Prostate gland (tissue), 2 donors: Measurements from ENCODE around the gene GATAD2B. TPM values are rescaled to one million over a fixed set of nuclear protein-coding genes. Genes with fewer than 3 reads are reported as not detected.

Source experiments
- DNase-seq: peaks from one replicate; pipeline ENCODE4 v3.0.0-alpha.2; 2019; ENCODE audit warnings: low spot score
- H3K27ac ChIP-seq, 2 donors: fragments of 200-600 bp; sonication (generic); 2 replicates each; pipeline ENCODE4 v1.5.1; 2017 to 2019
- H3K27me3 ChIP-seq: fragments of 200-600 bp; sonication (generic); replicated peaks from 2 replicates; pipeline ENCODE4 v1.5.1; 2019; ENCODE audit not compliant: insufficient read depth
- H3K36me3 ChIP-seq, 2 donors: fragments of 200-600 bp; sonication (generic); 1 replicate in 1 of 2; 2 replicates in 1 of 2; pipeline versions ENCODE4 v1.5.1 to v1.8.1; 2017 to 2019
- H3K4me1 ChIP-seq: fragments of 200-600 bp; sonication (generic); replicated peaks from 2 replicates; pipeline ENCODE4 v1.5.1; 2019
- H3K4me3 ChIP-seq, 2 donors: fragments of 200-600 bp; sonication (generic); 2 replicates each; pipeline ENCODE4 v1.5.1; 2017 to 2019
- H3K9me3 ChIP-seq: fragments of 200-600 bp; sonication (generic); 2 replicates; pipeline ENCODE4 v1.5.1; 2017
- POLR2A ChIP-seq: fragments of 450-650 bp; IDR thresholded peaks from one replicate; pipeline ENCODE4 v1.6.1; 2016; ENCODE audit warnings: antibody characterized with exemption, mild to moderate bottlenecking
- POLR2AphosphoS5 ChIP-seq: sonication (generic); formaldehyde crosslinking; IDR thresholded peaks from one replicate; pipeline ENCODE4 v1.6.1; 2017; ENCODE audit warnings: antibody characterized with exemption
- WGBS: methylation state at CpG from one replicate; pipeline ENCODE4 v1.1.5; 2018; 5-methylcytosine and 5-hydroxymethylcytosine counted together
- intact Hi-C: fragments of 100-400 bp; cut with DNase I; formaldehyde crosslinking; loops from one replicate; pipeline ENCODE4 v1.14.2; 2022
- total RNA-seq, 2 donors: library from RNA; depleted of rRNA; stranded (reverse); fragments of >200 nt; gene quantifications; one replicate each; pipeline ENCODE4 v1.1.0, GENCODE V29; 2016
- TF ChIP-seq, protein P1 (sequence below), 4 experiments: fragments of 200-600 bp in 2 of 4; fragments of 450-650 bp in 2 of 4; sonication (generic) in 2 of 4; IDR thresholded peaks; 1 replicate in 3 of 4; 2 replicates in 1 of 4; pipeline ENCODE4 v1.5.1; 2016 to 2019; ENCODE audit warnings: antibody characterized with exemption in 4 of 4, mild to moderate bottlenecking in 2 of 4, moderate library complexity in 2 of 4

Gene GATAD2B
- total RNA-seq, 2 donors from 2014 or later, result 24.5 to 29.7 TPM

DNA sequence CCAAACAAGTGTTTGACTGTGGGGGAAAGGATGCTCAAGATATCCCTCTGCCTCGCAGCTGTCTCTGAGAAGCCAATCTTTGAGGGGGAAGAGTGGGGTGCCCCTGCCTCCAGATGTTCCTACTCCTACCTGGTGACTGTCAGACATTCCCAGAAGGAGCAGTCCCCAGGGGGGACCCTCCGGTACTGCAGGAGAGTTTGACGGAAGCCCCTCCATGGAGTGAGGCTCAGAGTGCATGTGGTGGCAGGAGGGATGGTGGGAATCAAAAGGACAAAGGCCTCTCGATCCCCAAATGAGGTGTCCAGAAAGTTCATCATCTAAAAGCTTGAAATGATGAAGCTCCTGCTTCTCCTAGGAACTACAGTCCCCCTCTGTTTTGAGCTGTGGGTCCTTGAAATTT lies 142.2 kb downstream of the GATAD2B start:
- 83% methylated on average over 4 of the region's 4 CpGs for WGBS
- no peak overlapping the region for H3K4me3 ChIP-seq
- intact Hi-C loops, result no loop called here
- no peak for DNase-seq
- H3K27ac ChIP-seq, result no peak overlapping the region
- no peaks in the 10 kb centered on the region for H3K36me3 ChIP-seq
- peaks cover 7% of the 10 kb centered on the region for H3K4me1 ChIP-seq
- no peaks in the 10 kb centered on the region for H3K27me3 ChIP-seq
- TF ChIP-seq, protein P1, sequence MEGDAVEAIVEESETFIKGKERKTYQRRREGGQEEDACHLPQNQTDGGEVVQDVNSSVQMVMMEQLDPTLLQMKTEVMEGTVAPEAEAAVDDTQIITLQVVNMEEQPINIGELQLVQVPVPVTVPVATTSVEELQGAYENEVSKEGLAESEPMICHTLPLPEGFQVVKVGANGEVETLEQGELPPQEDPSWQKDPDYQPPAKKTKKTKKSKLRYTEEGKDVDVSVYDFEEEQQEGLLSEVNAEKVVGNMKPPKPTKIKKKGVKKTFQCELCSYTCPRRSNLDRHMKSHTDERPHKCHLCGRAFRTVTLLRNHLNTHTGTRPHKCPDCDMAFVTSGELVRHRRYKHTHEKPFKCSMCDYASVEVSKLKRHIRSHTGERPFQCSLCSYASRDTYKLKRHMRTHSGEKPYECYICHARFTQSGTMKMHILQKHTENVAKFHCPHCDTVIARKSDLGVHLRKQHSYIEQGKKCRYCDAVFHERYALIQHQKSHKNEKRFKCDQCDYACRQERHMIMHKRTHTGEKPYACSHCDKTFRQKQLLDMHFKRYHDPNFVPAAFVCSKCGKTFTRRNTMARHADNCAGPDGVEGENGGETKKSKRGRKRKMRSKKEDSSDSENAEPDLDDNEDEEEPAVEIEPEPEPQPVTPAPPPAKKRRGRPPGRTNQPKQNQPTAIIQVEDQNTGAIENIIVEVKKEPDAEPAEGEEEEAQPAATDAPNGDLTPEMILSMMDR (IDR thresholded peaks at IDR 0.05), result no peak
- TF ChIP-seq POLR2AphosphoS5 (no peak), POLR2A (no peak)
- no peaks in the 10 kb centered on the region for H3K9me3 ChIP-seq

DNA sequence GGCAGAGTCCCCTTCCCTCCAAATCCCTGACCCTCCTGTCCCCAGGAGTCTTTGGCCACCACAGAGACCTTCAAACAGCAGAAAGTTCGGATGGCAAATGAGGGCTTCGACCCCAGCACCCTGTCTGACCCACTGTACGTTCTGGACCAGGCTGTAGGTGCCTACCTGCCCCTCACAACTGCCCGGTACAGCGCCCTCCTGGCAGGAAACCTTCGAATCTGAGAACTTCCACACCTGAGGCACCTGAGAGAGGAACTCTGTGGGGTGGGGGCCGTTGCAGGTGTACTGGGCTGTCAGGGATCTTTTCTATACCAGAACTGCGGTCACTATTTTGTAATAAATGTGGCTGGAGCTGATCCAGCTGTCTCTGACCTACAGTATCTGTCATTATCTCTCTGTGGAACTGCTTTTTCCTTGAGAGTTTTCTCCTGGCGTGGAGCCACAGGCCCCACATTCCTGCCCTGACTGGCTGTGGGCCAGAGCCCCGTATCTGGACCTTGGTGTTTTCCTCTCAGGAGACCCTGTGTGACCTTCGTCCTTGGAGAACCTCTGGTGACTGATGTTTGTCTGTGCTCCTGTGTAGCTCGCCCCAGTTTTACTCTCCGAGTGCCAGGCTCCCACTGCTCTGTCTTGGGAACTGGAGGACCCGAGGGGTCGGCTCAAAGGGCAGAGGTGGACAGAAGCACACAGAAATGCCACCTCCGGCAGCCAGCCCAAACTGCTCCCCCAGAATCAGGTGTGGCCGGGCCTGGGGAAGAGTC lies 142.8 kb downstream of the GATAD2B start:
- H3K27ac ChIP-seq, result no peak overlapping the region
- no peak overlapping the region for H3K4me3 ChIP-seq
- no peak for TF ChIP-seq POLR2A
- TF ChIP-seq POLR2AphosphoS5, result no peak
- TF ChIP-seq, protein P1 (IDR thresholded peaks at IDR 0.05), result no peak
- H3K4me1 ChIP-seq, result peaks cover 7% of the 10 kb centered on the region
- H3K36me3 ChIP-seq, result no peaks in the 10 kb centered on the region
- 79% methylated on average over 17 of the region's 17 CpGs for WGBS
- H3K9me3 ChIP-seq, result no peaks in the 10 kb centered on the region
- DNase-seq, result no peak
- intact Hi-C loops, result no loop called here
- H3K27me3 ChIP-seq, result no peaks in the 10 kb centered on the region

DNA sequence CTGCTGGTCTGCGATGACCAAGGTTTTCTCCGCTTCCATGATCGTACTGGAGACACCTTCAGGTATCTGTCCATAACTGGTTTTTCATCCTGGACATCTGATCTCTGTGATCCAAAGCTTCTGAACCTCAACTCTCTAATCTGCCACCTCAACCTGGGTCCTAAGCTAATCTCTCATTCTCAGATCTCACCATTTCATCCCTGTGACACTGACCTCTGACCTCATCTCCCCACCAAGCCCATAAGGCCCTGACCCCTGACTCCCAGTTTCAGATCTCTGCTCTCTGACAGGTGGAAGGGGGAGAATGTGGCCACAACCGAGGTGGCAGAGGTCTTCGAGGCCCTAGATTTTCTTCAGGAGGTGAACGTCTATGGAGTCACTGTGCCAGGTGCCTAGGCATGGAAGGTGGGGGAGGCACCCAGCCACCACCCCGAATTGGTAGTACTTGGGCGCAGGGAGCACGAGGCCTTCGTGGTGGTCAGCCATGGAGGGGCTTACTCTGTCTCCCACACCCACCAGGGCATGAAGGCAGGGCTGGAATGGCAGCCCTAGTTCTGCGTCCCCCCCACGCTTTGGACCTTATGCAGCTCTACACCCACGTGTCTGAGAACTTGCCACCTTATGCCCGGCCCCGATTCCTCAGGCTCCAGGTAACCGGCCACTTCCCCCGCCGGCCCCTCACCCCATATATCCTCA lies 143.8 kb downstream of the GATAD2B start:
- whole genome bisulfite sequencing, result 92% methylated on average over 18 of the region's 18 CpGs
- no peak for TF ChIP-seq POLR2A
- TF ChIP-seq, protein P1 (IDR thresholded peaks at IDR 0.05), result no peak
- TF ChIP-seq POLR2AphosphoS5, result no peak
- Histone ChIP-seq H3K4me1 (peaks cover 7% of the 10 kb centered on the region), H3K27ac (no peak overlapping the region), H3K4me3 (no peak overlapping the region), H3K9me3 (no peaks in the 10 kb centered on the region), H3K27me3 (no peaks in the 10 kb centered on the region), H3K36me3 (no peaks in the 10 kb centered on the region)
- intact Hi-C loops, result no loop called here
- DNase-seq, result no peak

DNA sequence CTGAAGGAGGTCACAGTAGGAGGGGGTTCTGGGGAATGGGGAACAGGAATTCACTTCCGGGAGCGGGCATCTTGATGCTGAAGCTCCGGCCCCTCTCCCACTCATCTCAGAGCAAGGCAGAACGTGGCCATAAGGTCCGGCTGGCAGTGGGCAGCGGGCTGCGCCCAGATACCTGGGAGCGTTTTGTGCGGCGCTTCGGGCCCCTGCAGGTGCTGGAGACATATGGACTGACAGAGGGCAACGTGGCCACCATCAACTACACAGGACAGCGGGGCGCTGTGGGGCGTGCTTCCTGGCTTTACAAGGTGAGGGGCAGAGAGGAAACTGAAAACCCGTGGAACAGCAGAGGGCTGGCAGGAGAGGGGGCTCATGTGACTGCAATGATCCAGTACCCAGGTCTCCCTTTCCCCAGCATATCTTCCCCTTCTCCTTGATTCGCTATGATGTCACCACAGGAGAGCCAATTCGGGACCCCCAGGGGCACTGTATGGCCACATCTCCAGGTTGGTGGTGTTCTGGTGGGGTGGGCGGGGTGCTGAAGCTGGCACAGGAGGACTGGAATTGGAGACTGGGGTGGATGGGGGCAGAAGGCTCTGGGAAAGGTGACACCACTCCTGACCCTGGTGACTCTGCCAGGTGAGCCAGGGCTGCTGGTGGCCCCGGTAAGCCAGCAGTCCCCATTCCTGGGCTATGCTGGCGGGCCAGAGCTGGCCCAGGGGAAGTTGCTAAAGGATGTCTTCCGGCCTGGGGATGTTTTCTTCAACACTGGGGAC lies 144.5 kb downstream of the GATAD2B start:
- no peak for DNase-seq
- H3K4me1 ChIP-seq, result peaks cover 7% of the 10 kb centered on the region
- no peak overlapping the region for H3K27ac ChIP-seq
- H3K27me3 ChIP-seq, result no peaks in the 10 kb centered on the region
- no peak overlapping the region for H3K4me3 ChIP-seq
- no peaks in the 10 kb centered on the region for H3K9me3 ChIP-seq
- TF ChIP-seq POLR2AphosphoS5 (no peak), POLR2A (no peak)
- TF ChIP-seq, protein P1 (IDR thresholded peaks at IDR 0.05), result no peak
- H3K36me3 ChIP-seq, result no peaks in the 10 kb centered on the region
- 90% methylated on average over 22 of the region's 22 CpGs for WGBS
- intact Hi-C loops, result no loop called here
